Tibial nerve (tissue), 4 donors: ENCODE results near the gene MAP4. TPM values are rescaled to one million over a fixed set of nuclear protein-coding genes. Genes with fewer than 3 reads are reported as not detected.
A peak's percentile ranks its signal among the peaks of the same experiment; 100 is the strongest.

Experiments used
- DNase-seq, 2 donors: peaks; one replicate each; pipeline ENCODE4 v3.0.0-alpha.2; 2019; ENCODE audit warnings: low spot score in 2 of 2
- H3K27ac ChIP-seq, 4 donors: fragments of 200-600 bp; sonication (generic) in 3 of 4; one replicate each; pipeline ENCODE4 v1.5.1; 2017 to 2019; ENCODE audit warnings: mild to moderate bottlenecking in 1 of 4
- H3K27me3 ChIP-seq, 2 donors: fragments of 200-600 bp; sonication (generic) in 1 of 2; one replicate each; pipeline versions ENCODE4 v1.5.1 to v1.6.0; 2017 to 2019
- H3K36me3 ChIP-seq, 3 donors: fragments of 200-600 bp; sonication (generic); one replicate each; pipeline ENCODE4 v1.5.1; 2018 to 2019
- H3K4me1 ChIP-seq, 4 donors: fragments of 200-600 bp; sonication (generic) in 3 of 4; one replicate each; pipeline ENCODE4 v1.5.1; 2017 to 2019
- H3K4me3 ChIP-seq, 4 donors: fragments of 200-600 bp; sonication (generic) in 3 of 4; one replicate each; pipeline ENCODE4 v1.5.1; 2017 to 2019; ENCODE audit warnings: mild to moderate bottlenecking in 1 of 4, moderate library complexity in 1 of 4
- H3K9me3 ChIP-seq, 4 donors: fragments of 200-600 bp; sonication (generic) in 3 of 4; one replicate each; pipeline ENCODE4 v1.5.1; 2017 to 2019
- EP300 ChIP-seq, 2 donors: sonication (generic); formaldehyde crosslinking; IDR thresholded peaks; one replicate each; pipeline ENCODE4 v1.6.1; 2017; ENCODE audit warnings: antibody characterized with exemption in 2 of 2, mild to moderate bottlenecking in 1 of 2
- POLR2A ChIP-seq, 2 donors: fragments of 450-650 bp; IDR thresholded peaks; one replicate each; pipeline ENCODE4 v1.6.1; 2017; ENCODE audit warnings: antibody characterized with exemption in 2 of 2, mild to moderate bottlenecking in 2 of 2, moderate library complexity in 2 of 2
- WGBS, 2 donors: methylation state at CpG; one replicate each; pipeline ENCODE4 v1.1.5; 2018; 5-methylcytosine and 5-hydroxymethylcytosine counted together
- total RNA-seq, 4 donors: library from RNA; depleted of rRNA; stranded (reverse); fragments of >200 nt; gene quantifications; one replicate each; pipeline ENCODE4 v1.1.0, GENCODE V29; 2016
- TF ChIP-seq, protein P1 (sequence below), 5 experiments: fragments of 200-600 bp in 3 of 5; fragments of 450-650 bp in 2 of 5; sonication (generic) in 3 of 5; IDR thresholded peaks; one replicate each; pipeline ENCODE4 v1.5.1; 2016 to 2019; ENCODE audit warnings: antibody characterized with exemption in 5 of 5, mild to moderate bottlenecking in 3 of 5, moderate library complexity in 2 of 5

The MAP4 gene
- total RNA-seq, 4 donors from 2014 or later, result 201 to 239 (median 231) TPM

DNA sequence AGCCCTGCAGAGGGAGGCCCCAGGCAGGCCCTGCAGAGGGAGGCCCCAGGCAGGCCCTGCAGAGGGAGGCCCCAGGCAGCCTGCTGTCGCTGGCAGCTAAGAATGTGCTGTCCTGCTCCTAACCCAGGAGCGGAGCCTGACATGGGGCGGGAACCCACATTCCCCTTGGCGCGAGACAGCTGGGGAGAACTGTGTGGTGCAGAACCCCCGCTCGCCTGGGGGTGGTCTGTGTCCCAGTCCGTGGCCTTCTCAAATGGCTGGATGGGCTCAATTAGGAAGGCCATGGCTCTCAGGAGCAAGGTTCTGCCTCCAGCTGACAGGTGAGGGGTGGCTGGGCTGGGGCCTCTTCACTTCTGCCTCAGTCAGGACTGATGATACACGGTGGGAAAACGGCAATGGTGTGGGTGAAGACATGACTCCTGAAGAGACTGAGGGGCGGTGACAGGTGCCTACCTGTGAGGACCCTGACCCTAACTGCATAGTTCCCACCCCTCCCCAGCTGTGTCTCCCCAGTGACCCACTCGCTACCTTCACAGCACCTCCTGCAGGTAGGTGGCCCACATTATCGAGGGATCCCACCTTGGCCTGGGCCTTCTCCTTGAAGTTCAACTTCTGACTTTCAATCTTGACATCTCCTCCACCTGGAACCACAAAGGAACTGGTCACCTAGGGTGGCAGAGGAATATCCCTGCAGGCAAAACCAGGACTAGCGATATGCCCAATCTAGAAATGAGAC lies 161.3 kb downstream of the MAP4 start:
- no peak for DNase-seq
- Histone ChIP-seq H3K27me3 (no peaks in the 10 kb centered on the region), H3K9me3 (no peaks in the 10 kb centered on the region), H3K27ac (no peak overlapping the region), H3K36me3 (peaks cover 0 to 99% (median 7%) of the 10 kb centered on the region in 3 donors), H3K4me3 (no peak overlapping the region), H3K4me1 (peaks cover 0 to 2% (median 0%) of the 10 kb centered on the region in 4 donors)
- 84 to 92% methylated on average over 7 to 13 of the region's 14 CpGs for WGBS, 2 donors
- TF ChIP-seq POLR2A (IDR thresholded peaks at IDR 0.05) (no peak), EP300 (IDR thresholded peaks at IDR 0.05) (no peak)
- TF ChIP-seq, protein P1, sequence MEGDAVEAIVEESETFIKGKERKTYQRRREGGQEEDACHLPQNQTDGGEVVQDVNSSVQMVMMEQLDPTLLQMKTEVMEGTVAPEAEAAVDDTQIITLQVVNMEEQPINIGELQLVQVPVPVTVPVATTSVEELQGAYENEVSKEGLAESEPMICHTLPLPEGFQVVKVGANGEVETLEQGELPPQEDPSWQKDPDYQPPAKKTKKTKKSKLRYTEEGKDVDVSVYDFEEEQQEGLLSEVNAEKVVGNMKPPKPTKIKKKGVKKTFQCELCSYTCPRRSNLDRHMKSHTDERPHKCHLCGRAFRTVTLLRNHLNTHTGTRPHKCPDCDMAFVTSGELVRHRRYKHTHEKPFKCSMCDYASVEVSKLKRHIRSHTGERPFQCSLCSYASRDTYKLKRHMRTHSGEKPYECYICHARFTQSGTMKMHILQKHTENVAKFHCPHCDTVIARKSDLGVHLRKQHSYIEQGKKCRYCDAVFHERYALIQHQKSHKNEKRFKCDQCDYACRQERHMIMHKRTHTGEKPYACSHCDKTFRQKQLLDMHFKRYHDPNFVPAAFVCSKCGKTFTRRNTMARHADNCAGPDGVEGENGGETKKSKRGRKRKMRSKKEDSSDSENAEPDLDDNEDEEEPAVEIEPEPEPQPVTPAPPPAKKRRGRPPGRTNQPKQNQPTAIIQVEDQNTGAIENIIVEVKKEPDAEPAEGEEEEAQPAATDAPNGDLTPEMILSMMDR (IDR thresholded peaks at IDR 0.05), result no peak

DNA sequence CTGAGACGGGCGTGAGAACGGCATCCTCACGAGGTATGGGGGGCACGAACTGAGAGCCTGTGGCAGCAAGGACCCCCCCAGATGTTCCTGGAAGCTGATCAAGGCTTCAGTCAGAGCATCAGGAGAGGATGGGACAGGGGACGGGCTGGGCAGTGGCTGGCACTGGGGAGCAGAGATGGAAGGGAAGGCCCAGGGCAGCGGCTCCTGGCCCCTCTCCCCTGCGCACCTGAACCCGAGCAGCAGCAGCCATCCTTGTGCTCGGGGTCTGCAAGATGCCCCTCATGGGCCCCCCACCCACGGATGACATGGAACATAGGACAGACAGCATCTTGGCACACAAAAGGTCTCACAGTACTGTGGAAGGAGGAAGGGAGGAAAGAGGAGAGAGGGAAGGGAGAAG lies 161.9 kb downstream of the MAP4 start:
- no peak for DNase-seq
- Histone ChIP-seq H3K9me3 (no peaks in the 10 kb centered on the region), H3K36me3 (peaks cover 0 to 99% (median 7%) of the 10 kb centered on the region in 3 donors), H3K4me3 (no peak overlapping the region), H3K27me3 (no peaks in the 10 kb centered on the region), H3K4me1 (peaks cover 0 to 2% (median 0%) of the 10 kb centered on the region in 4 donors), H3K27ac (no peak overlapping the region)
- WGBS, 2 donors, result 74 to 80% methylated on average over 11 of the region's 11 CpGs
- TF ChIP-seq EP300 (IDR thresholded peaks at IDR 0.05) (no peak), POLR2A (IDR thresholded peaks at IDR 0.05) (no peak)
- TF ChIP-seq, protein P1 (IDR thresholded peaks at IDR 0.05), result no peak

- peaks cover 0 to 99% (median 7%) of the 10 kb centered on the region in 3 donors for H3K36me3 ChIP-seq
- DNase-seq, result no peak
- peak overlapping the region in 2 of 4 donors; percentile 1 to 67 for H3K27ac ChIP-seq
- H3K4me3 ChIP-seq, result no peak overlapping the region
- peaks cover 0 to 2% (median 0%) of the 10 kb centered on the region in 4 donors for H3K4me1 ChIP-seq
- H3K9me3 ChIP-seq, result no peaks in the 10 kb centered on the region
- H3K27me3 ChIP-seq, result no peaks in the 10 kb centered on the region
- 73 to 82% methylated on average over 33 to 35 of the region's 36 CpGs for WGBS, 2 donors
- TF ChIP-seq, protein P1 (IDR thresholded peaks at IDR 0.05), result no peak
- TF ChIP-seq EP300 (IDR thresholded peaks at IDR 0.05), result no peak
- no peak for TF ChIP-seq POLR2A (IDR thresholded peaks at IDR 0.05)
These were observed 163.3 kb downstream of the MAP4 start for GRCh38 chr3:47852604-47853602.

GRCh38 chr3:47851888-47852603 lies 164.2 kb downstream of the MAP4 start:
- TF ChIP-seq EP300 (IDR thresholded peaks at IDR 0.05) (no peak), POLR2A (IDR thresholded peaks at IDR 0.05) (no peak)
- TF ChIP-seq, protein P1 (IDR thresholded peaks at IDR 0.05), result no peak
- Histone ChIP-seq H3K36me3 (peaks cover 0 to 99% (median 13%) of the 10 kb centered on the region in 3 donors), H3K9me3 (no peaks in the 10 kb centered on the region), H3K27me3 (no peaks in the 10 kb centered on the region), H3K4me3 (no peak overlapping the region), H3K27ac (peak overlapping the region in 1 of 4 donors; percentile 67), H3K4me1 (peaks cover 0 to 2% (median 0%) of the 10 kb centered on the region in 4 donors)
- WGBS, 2 donors, result 81 to 87% methylated on average over 12 of the region's 12 CpGs
- no peak for DNase-seq
